ENCODE measurements around the gene WNK1. TPM values are rescaled to one million over a fixed set of nuclear protein-coding genes. Genes with fewer than 3 reads are reported as not detected.

The WNK1 gene
- total and polyA plus RNA-seq, 2 of the 8 experiments (the other 6 are each of a cell fraction or from before 2014, with no cell fraction given): 88.2 to 157 TPM

DNA sequence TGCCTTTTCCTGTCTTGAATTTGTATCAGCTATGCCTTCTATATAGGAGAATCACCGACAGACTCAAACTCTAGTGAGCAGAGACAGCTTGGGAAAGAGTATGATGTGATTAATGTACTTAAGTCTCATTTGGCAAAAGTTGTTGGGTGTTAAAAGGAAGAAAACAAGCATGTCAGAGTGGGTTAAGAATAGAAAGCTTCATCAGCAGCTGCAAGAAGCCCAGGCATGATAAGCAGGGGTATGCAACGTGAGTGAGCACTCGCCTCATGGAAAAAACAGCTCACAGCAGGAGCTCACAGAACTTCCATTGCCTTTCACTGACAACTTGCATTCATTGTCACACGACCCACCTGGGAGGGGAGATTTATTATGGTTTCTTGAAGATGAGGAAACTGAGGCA lies 35.9 kb upstream of the WNK1 start:
- FAIRE-seq (no peak), DNase-seq (ENCODE audit: low read depth in 1 of 2, low spot score in 2 of 2) (no peak)
- H2BK5ac ChIP-seq (ENCODE audit: low read depth, low read length): no peak overlapping the region
- no peak overlapping the region for H3K18ac ChIP-seq (ENCODE audit: extremely low read depth, low read length)
- no peaks in the 10 kb centered on the region for H3K79me2 ChIP-seq (ENCODE audit: control insufficient read depth in 1 of 2, insufficient read depth in 2 of 2, low read length in 2 of 2)
- no peaks in the 10 kb centered on the region for H4K20me1 ChIP-seq (replicated peaks in 1 of 2; ENCODE audit: control insufficient read depth in 1 of 2, insufficient read depth in 2 of 2, low read length in 2 of 2)
- H2AFZ ChIP-seq (ENCODE audit: low read length): no peak overlapping the region
- H3K36me3 ChIP-seq (ENCODE audit: control insufficient read depth in 2 of 4, insufficient read depth in 4 of 4, low read length in 3 of 4): no peaks in the 10 kb centered on the region
- H3K23me2 ChIP-seq (ENCODE audit: low read depth, low read length): no peaks in the 10 kb centered on the region
- WGBS, 2 experiments (ENCODE audit: extremely low coverage in 1 of 2, insufficient coverage in 1 of 2, insufficient read length in 1 of 2, insufficient replicate concordance in 2 of 2, low coverage in 1 of 2, low lambda C conversion rate in 2 of 2, missing lambda C conversion rate in 1 of 2): 73% methylated on average over 4 of the region's 4 CpGs; no CpG with 5 or more reads in 1 of the 2 experiments
- H3K4me3 ChIP-seq (ENCODE audit: extremely low read depth in 1 of 4, insufficient read depth in 2 of 4, low read depth in 3 of 4, low read length in 4 of 4): no peak overlapping the region
- no peak overlapping the region for H2BK20ac ChIP-seq (ENCODE audit: low read length)
- no peak overlapping the region for H3K4me2 ChIP-seq (ENCODE audit: insufficient read depth in 1 of 2, low read depth in 2 of 2, low read length in 2 of 2)
- no peaks in the 10 kb centered on the region for H3K79me1 ChIP-seq (ENCODE audit: low read depth, low read length)
- no peak overlapping the region for H3K14ac ChIP-seq (ENCODE audit: insufficient read length)
- H4K8ac ChIP-seq (ENCODE audit: extremely low read depth, insufficient read depth, low read length): no peak overlapping the region
- ChIA-PET POLR2A (ENCODE audit: partially characterized antibody) (no interaction called here), CTCF (ENCODE audit: partially characterized antibody) (interaction anchor here (0.7 to 1.5 kb wide), 5 partner anchors 11 to 36 kb away, joined by 3 to 5 read pairs (median 3); partner anchors contain the start of gene WNK1)
- H3K27ac ChIP-seq (ENCODE audit: low read depth, low read length): no peak overlapping the region
- no peaks in the 10 kb centered on the region for H3K27me3 ChIP-seq (replicated peaks in 1 of 4; ENCODE audit: control insufficient read depth in 3 of 4, extremely low read depth in 1 of 4, insufficient read depth in 3 of 4, low read length in 3 of 4)
- no peak overlapping the region for H2BK15ac ChIP-seq (ENCODE audit: low read length)
- no peak overlapping the region for H3K9ac ChIP-seq (replicated peaks in 1 of 4; ENCODE audit: extremely low read depth in 1 of 4, low read depth in 3 of 4, low read length in 3 of 4)
- no peak overlapping the region for H3K56ac ChIP-seq (replicated peaks; ENCODE audit: insufficient read length, low read depth, low read length)
- no peaks in the 10 kb centered on the region for H3K9me3 ChIP-seq (ENCODE audit: insufficient read depth in 2 of 2, low read depth in 1 of 2, low read length in 1 of 2)
- H2BK120ac ChIP-seq (replicated peaks; ENCODE audit: low read depth, low read length): no peak overlapping the region
- no peak overlapping the region for H3K23ac ChIP-seq (ENCODE audit: insufficient read length)
- H2BK12ac ChIP-seq (ENCODE audit: low read depth, low read length): no peak overlapping the region
- no peak overlapping the region for H4K5ac ChIP-seq (ENCODE audit: insufficient read length, low read depth, low read length)
- H3K4ac ChIP-seq (replicated peaks; ENCODE audit: insufficient read length, low read depth, low read length): no peak overlapping the region
- H3K4me1 ChIP-seq (replicated peaks in 1 of 4; ENCODE audit: control insufficient read depth in 3 of 4, insufficient read depth in 4 of 4, low read length in 3 of 4): peaks cover 2 to 17% (median 5%) of the 10 kb centered on the region in 4 experiments
- no peak overlapping the region for H2AK5ac ChIP-seq (ENCODE audit: low read depth, low read length)
- TF ChIP-seq TCF12 (IDR thresholded peaks at IDR 0.05; ENCODE audit: low read depth, low read length) (no peak), RFX5 (IDR thresholded peaks at IDR 0.05; ENCODE audit: borderline replicate concordance, low read depth, low read length) (no peak), EP300 (IDR thresholded peaks at IDR 0.05; ENCODE audit: borderline replicate concordance in 1 of 2, low read depth in 2 of 2, low read length in 2 of 2) (no peak), GABPA (IDR thresholded peaks at IDR 0.05; ENCODE audit: borderline replicate concordance, insufficient read depth, low read length) (no peak), SP2 (IDR thresholded peaks at IDR 0.05; ENCODE audit: low read length) (no peak), EZH2 (IDR thresholded peaks at IDR 0.05; ENCODE audit: low read depth, low read length, severe bottlenecking) (no peak), ASH2L (IDR thresholded peaks at IDR 0.05; ENCODE audit: low read length) (peak; percentile 35)
- H4K91ac ChIP-seq (replicated peaks; ENCODE audit: insufficient read length, low read length): peak overlapping the region; percentile 25

All from H1 (cell line).